Cerebellar cortex (tissue), 1 donor: Measurements from ENCODE around the gene TRIM6.
"Not testable (repeated sequence)": the region's sequence is repeated elsewhere in the genome, so short reads cannot be mapped to it uniquely, and the experiment has no call there.

Experiments used
- DNase-seq: peaks from one replicate; pipeline ENCODE4 v3.0.0-alpha.2; 2015; ENCODE audit warnings: low spot score

TRIM6 gene

GRCh38 chr11:5603326-5603725, 6.9 kb downstream of the TRIM6 start:
- DNase-seq, result peak; percentile 74

GRCh38 chr11:5604896-5605295, 8.5 kb downstream of the TRIM6 start:
- DNase-seq, result no peak

- no peak for DNase-seq
These were observed 9.4 kb downstream of the TRIM6 start for GRCh38 chr11:5605849-5606248.

- no peak for DNase-seq
These were observed 12.4 kb downstream of the TRIM6 start for GRCh38 chr11:5608808-5609207.

- no peak for DNase-seq
These were observed 14.0 kb downstream of the TRIM6 start for GRCh38 chr11:5610446-5610845.

GRCh38 chr11:5611627-5612026, 15.2 kb downstream of the TRIM6 start:
- DNase-seq, result no peak

GRCh38 chr11:5618807-5619206, 22.4 kb downstream of the TRIM6 start:
- DNase-seq, result no peak

GRCh38 chr11:5620651-5621521, 24.4 kb downstream of the TRIM6 start:
- no peak for DNase-seq

GRCh38 chr11:5621580-5621979, 25.1 kb downstream of the TRIM6 start:
- DNase-seq, result no peak

- DNase-seq, result no peak
These were observed 26.4 kb downstream of the TRIM6 start for GRCh38 chr11:5622802-5623201.

GRCh38 chr11:5624489-5625279, 28.2 kb downstream of the TRIM6 start, which contains the start of gene TRIM34:
Gene TRIM34 (plus strand): TSS chr11:5625001. CDS start chr11:5632332, 7,331 bp downstream.
- no peak for DNase-seq

GRCh38 chr11:5625281-5625680, 28.8 kb downstream of the TRIM6 start:
- no peak for DNase-seq

- DNase-seq, result no peak
These were observed 29.8 kb downstream of the TRIM6 start for GRCh38 chr11:5626196-5626595.

- no peak for DNase-seq
These were observed 35.0 kb downstream of the TRIM6 start for GRCh38 chr11:5631417-5631816.

- DNase-seq, result no peak
These were observed 35.7 kb downstream of the TRIM6 start for GRCh38 chr11:5631969-5632635.

- no peak for DNase-seq
These were observed 43.5 kb downstream of the TRIM6 start for GRCh38 chr11:5639953-5640352.

GRCh38 chr11:5643585-5643984, 47.1 kb downstream of the TRIM6 start:
- no peak for DNase-seq

- DNase-seq, result no peak
These were observed 49.7 kb downstream of the TRIM6 start for GRCh38 chr11:5646139-5646538.

GRCh38 chr11:5655474-5655873, 59.0 kb downstream of the TRIM6 start:
- DNase-seq, result no peak

GRCh38 chr11:5656956-5657355, 60.5 kb downstream of the TRIM6 start:
- DNase-seq, result not testable (repeated sequence)

- DNase-seq, result no peak
These were observed 61.9 kb downstream of the TRIM6 start for GRCh38 chr11:5658318-5658717.
